NCI-H2171 (cell line): Measurements from ENCODE around the gene C8A.

Experiments
- DNase-seq: peaks from one replicate; lab custom pipeline; 2025; lab: John Stamatoyannopoulos, UW

The C8A gene

GRCh38 chr1:56854521-56855099 lies at the start of gene C8A:
Gene C8A (plus strand): TSS chr1:56854797. CDS start chr1:56854902, 105 bp downstream.
- no peak for DNase-seq

- DNase-seq, result no peak
Observed at GRCh38 chr1:56806804-56807203, 47.8 kb upstream of the C8A start.

GRCh38 chr1:56808410-56808809 lies 46.2 kb upstream of the C8A start:
- DNase-seq, result no peak

GRCh38 chr1:56811331-56811730 lies 43.3 kb upstream of the C8A start:
- no peak for DNase-seq

- DNase-seq, result no peak
Observed at GRCh38 chr1:56814205-56814604, 40.4 kb upstream of the C8A start.

- DNase-seq, result no peak
Observed at GRCh38 chr1:56816264-56816663, 38.3 kb upstream of the C8A start.

GRCh38 chr1:56816909-56817308 lies 37.7 kb upstream of the C8A start:
- no peak for DNase-seq

- no peak for DNase-seq
Observed at GRCh38 chr1:56817716-56818463, 36.7 kb upstream of the C8A start.

GRCh38 chr1:56819387-56819899 lies 35.2 kb upstream of the C8A start, which contains the start of gene FYB2:
Gene FYB2 (minus strand): TSS chr1:56819404. CDS start chr1:56819290, 114 bp downstream.
- DNase-seq, result peak; percentile 59

- DNase-seq, result peak; percentile 54
Observed at GRCh38 chr1:56820755-56821461, 33.7 kb upstream of the C8A start.

GRCh38 chr1:56821462-56821797 lies 33.2 kb upstream of the C8A start:
- DNase-seq, result no peak

- no peak for DNase-seq
Observed at GRCh38 chr1:56824271-56824670, 30.3 kb upstream of the C8A start.

GRCh38 chr1:56824938-56825337 lies 29.7 kb upstream of the C8A start:
- no peak for DNase-seq

- no peak for DNase-seq
Observed at GRCh38 chr1:56825436-56825835, 29.2 kb upstream of the C8A start.

GRCh38 chr1:56827711-56828110 lies 26.9 kb upstream of the C8A start:
- DNase-seq, result no peak

- no peak for DNase-seq
Observed at GRCh38 chr1:56830052-56830451, 24.5 kb upstream of the C8A start.

GRCh38 chr1:56831871-56832693 lies 22.5 kb upstream of the C8A start:
- DNase-seq, result peak; percentile 38

GRCh38 chr1:56833088-56833487 lies 21.5 kb upstream of the C8A start:
- no peak for DNase-seq

- no peak for DNase-seq
Observed at GRCh38 chr1:56834137-56834900, 20.3 kb upstream of the C8A start.

GRCh38 chr1:56835657-56836056 lies 18.9 kb upstream of the C8A start:
- DNase-seq, result no peak

- no peak for DNase-seq
Observed at GRCh38 chr1:56836359-56836758, 18.2 kb upstream of the C8A start.
